H1 (cell line): Measurements from ENCODE around the gene CAMTA1. TPM values are rescaled to one million over a fixed set of nuclear protein-coding genes. Genes with fewer than 3 reads are reported as not detected.

Source experiments
- CTCF ChIA-PET: fragments of 300-600 bp; sonication (Branson Sonifier 250); formaldehyde crosslinking; loops from one replicate; lab custom pipeline; 2021; ENCODE audit not compliant: partially characterized antibody; lab: Charles Lee
- POLR2A ChIA-PET: fragments of 300-600 bp; sonication (Branson Sonifier 250); formaldehyde crosslinking; loops from one replicate; lab custom pipeline; 2021; ENCODE audit warnings: inconsistent platforms; ENCODE audit not compliant: partially characterized antibody; lab: Charles Lee
- DNase-seq, 2 experiments: peaks; one replicate each; pipeline versions ENCODE4 v3.0.0 to v3.0.0-alpha.2; 2010 to 2022; ENCODE audit warnings: low spot score in 2 of 2, low read depth in 1 of 2, mixed read lengths in 1 of 2
- FAIRE-seq: peaks from 2 replicates; lab custom pipeline; 2011; peaks lifted over from hg19 to GRCh38; lab: Jason Lieb, UNC
- H2AFZ ChIP-seq: 2 replicates; pipeline ENCODE4 v1.8.1; 2012; ENCODE audit warnings: low read length, inconsistent platforms
- H2AK5ac ChIP-seq: 2 replicates; pipeline ENCODE4 v1.6.1; 2013; ENCODE audit warnings: low read depth, low read length
- H2BK120ac ChIP-seq: replicated peaks from 2 replicates; pipeline ENCODE3; 2013; ENCODE audit warnings: low read depth, low read length, inconsistent platforms
- H2BK12ac ChIP-seq: 2 replicates; pipeline ENCODE4 v1.6.1; 2013; ENCODE audit warnings: low read depth, low read length
- H2BK15ac ChIP-seq: 2 replicates; pipeline ENCODE4 v1.6.1; 2013; ENCODE audit warnings: low read length
- H2BK20ac ChIP-seq: 2 replicates; pipeline ENCODE4 v1.6.1; 2013; ENCODE audit warnings: low read length
- H2BK5ac ChIP-seq: 2 replicates; pipeline ENCODE4 v1.6.1; 2013; ENCODE audit warnings: low read depth, low read length
- H3K14ac ChIP-seq: 2 replicates; pipeline ENCODE4 v1.6.1; 2013; ENCODE audit warnings: inconsistent platforms; ENCODE audit not compliant: insufficient read length
- H3K18ac ChIP-seq: 2 replicates; pipeline ENCODE4 v1.6.1; 2013; ENCODE audit warnings: low read length; ENCODE audit errors: extremely low read depth
- H3K23ac ChIP-seq: 2 replicates; pipeline ENCODE4 v1.6.1; 2013; ENCODE audit warnings: inconsistent platforms; ENCODE audit not compliant: insufficient read length
- H3K23me2 ChIP-seq: 2 replicates; pipeline ENCODE4 v1.6.1; 2013; ENCODE audit warnings: low read depth, low read length
- H3K27ac ChIP-seq: 2 replicates; pipeline ENCODE4 v1.6.1; 2011; ENCODE audit warnings: low read depth, low read length, inconsistent platforms
- H3K27me3 ChIP-seq, 4 experiments: replicated peaks in 1 of 4; 1 replicate in 1 of 4; 2 replicates in 3 of 4; pipeline versions ENCODE4 v1.6.1 to v1.8.1; 2011 to 2013; ENCODE audit warnings: low read length in 3 of 4, mild to moderate bottlenecking in 3 of 4, inconsistent platforms in 2 of 4, mixed read lengths in 2 of 4, moderate library complexity in 1 of 4; ENCODE audit not compliant: control insufficient read depth in 3 of 4, insufficient read depth in 3 of 4; ENCODE audit errors: extremely low read depth in 1 of 4
- H3K36me3 ChIP-seq, 4 experiments: 2 replicates each; pipeline versions ENCODE4 v1.6.1 to v1.8.1; 2011 to 2013; ENCODE audit warnings: mild to moderate bottlenecking in 4 of 4, low read length in 3 of 4, moderate library complexity in 2 of 4, control low read depth in 1 of 4, inconsistent platforms in 1 of 4; ENCODE audit not compliant: insufficient read depth in 4 of 4, control insufficient read depth in 2 of 4
- H3K4ac ChIP-seq: replicated peaks from 2 replicates; pipeline ENCODE3; 2013; ENCODE audit warnings: low read length, low read depth, mixed read lengths, inconsistent platforms; ENCODE audit not compliant: insufficient read length
- H3K4me1 ChIP-seq, 4 experiments: replicated peaks in 1 of 4; 1 replicate in 1 of 4; 2 replicates in 3 of 4; pipeline versions ENCODE4 v1.6.1 to v1.8.1; 2011 to 2013; ENCODE audit warnings: low read length in 3 of 4, inconsistent platforms in 2 of 4, mixed read lengths in 1 of 4; ENCODE audit not compliant: insufficient read depth in 4 of 4, control insufficient read depth in 3 of 4
- H3K4me2 ChIP-seq, 2 experiments: 2 replicates each; pipeline versions ENCODE4 v1.6.1 to v1.8.1; 2011 to 2013; ENCODE audit warnings: low read depth in 2 of 2, low read length in 2 of 2, control low read depth in 1 of 2, inconsistent platforms in 1 of 2, mild to moderate bottlenecking in 1 of 2; ENCODE audit not compliant: insufficient read depth in 1 of 2
- H3K4me3 ChIP-seq, 4 experiments: fragments of 200-600, 300-600 bp in 1 of 4; sonication (generic), shearing (Covaris generic), sonication (Bioruptor Twin) in 1 of 4; 2 replicates each; pipeline versions ENCODE4 v1.5.1 to v1.8.1; 2011 to 2016; ENCODE audit warnings: low read length in 4 of 4, low read depth in 3 of 4, control low read depth in 2 of 4, inconsistent platforms in 2 of 4, mild to moderate bottlenecking in 2 of 4, mixed read lengths in 1 of 4, moderate library complexity in 1 of 4; ENCODE audit not compliant: insufficient read depth in 2 of 4; ENCODE audit errors: extremely low read depth in 1 of 4
- H3K56ac ChIP-seq: replicated peaks from 2 replicates; pipeline ENCODE3; 2013; ENCODE audit warnings: low read depth, mild to moderate bottlenecking, mixed read lengths, low read length, inconsistent platforms; ENCODE audit not compliant: insufficient read length
- H3K79me1 ChIP-seq: 2 replicates; pipeline ENCODE4 v1.6.1; 2013; ENCODE audit warnings: low read depth, low read length, control low read depth
- H3K79me2 ChIP-seq, 2 experiments: 2 replicates each; pipeline versions ENCODE4 v1.6.1 to v1.8.1; 2012 to 2013; ENCODE audit warnings: low read length in 2 of 2, mild to moderate bottlenecking in 2 of 2, inconsistent platforms in 1 of 2; ENCODE audit not compliant: insufficient read depth in 2 of 2, control insufficient read depth in 1 of 2
- H3K9ac ChIP-seq, 4 experiments: replicated peaks in 1 of 4; 1 replicate in 1 of 4; 2 replicates in 3 of 4; pipeline versions ENCODE4 v1.6.1 to v1.8.1; 2011 to 2013; ENCODE audit warnings: low read depth in 3 of 4, low read length in 3 of 4, control low read depth in 2 of 4, mild to moderate bottlenecking in 2 of 4, moderate library complexity in 2 of 4, inconsistent platforms in 1 of 4; ENCODE audit errors: extremely low read depth in 1 of 4
- H3K9me3 ChIP-seq, 2 experiments: 2 replicates each; pipeline versions ENCODE4 v1.6.1 to v1.8.1; 2012 to 2013; ENCODE audit warnings: mild to moderate bottlenecking in 2 of 2, moderate library complexity in 2 of 2, control low read depth in 1 of 2, inconsistent platforms in 1 of 2, low read depth in 1 of 2, low read length in 1 of 2, mixed read lengths in 1 of 2; ENCODE audit not compliant: insufficient read depth in 2 of 2
- H4K20me1 ChIP-seq, 2 experiments: replicated peaks in 1 of 2; 2 replicates each; pipeline versions ENCODE3 to v1.8.1; 2011 to 2013; ENCODE audit warnings: inconsistent platforms in 2 of 2, low read length in 2 of 2, mild to moderate bottlenecking in 1 of 2; ENCODE audit not compliant: insufficient read depth in 2 of 2, control insufficient read depth in 1 of 2
- H4K5ac ChIP-seq: 2 replicates; pipeline ENCODE4 v1.6.1; 2013; ENCODE audit warnings: low read length, low read depth, mixed read lengths, inconsistent platforms; ENCODE audit not compliant: insufficient read length
- H4K8ac ChIP-seq: 2 replicates; pipeline ENCODE4 v1.8.0; 2013; ENCODE audit warnings: mild to moderate bottlenecking, moderate library complexity, low read length, inconsistent platforms; ENCODE audit not compliant: insufficient read depth; ENCODE audit errors: extremely low read depth
- H4K91ac ChIP-seq: replicated peaks from 2 replicates; pipeline ENCODE3; 2013; ENCODE audit warnings: low read length, mixed read lengths, inconsistent platforms; ENCODE audit not compliant: insufficient read length
- EP300 ChIP-seq, 2 experiments: IDR thresholded peaks; 1 replicate in 1 of 2; 2 replicates in 1 of 2; pipeline ENCODE4 v1.6.1; 2011 to 2012; ENCODE audit warnings: low read depth in 2 of 2, low read length in 2 of 2, mild to moderate bottlenecking in 2 of 2, borderline replicate concordance in 1 of 2, inconsistent platforms in 1 of 2, moderate library complexity in 1 of 2
- JUN ChIP-seq: IDR thresholded peaks from 2 replicates; pipeline ENCODE4 v1.6.1; 2011; ENCODE audit warnings: low read depth, mild to moderate bottlenecking, improper control_type of control experiment, low read length
- MAFK ChIP-seq: IDR thresholded peaks from 2 replicates; pipeline ENCODE4 v1.6.1; 2012; ENCODE audit warnings: low read depth, mild to moderate bottlenecking, improper control_type of control experiment, low read length
- POU5F1 ChIP-seq: IDR thresholded peaks from 2 replicates; pipeline ENCODE4 v1.6.1; 2011; ENCODE audit warnings: low read depth, mild to moderate bottlenecking, low read length, moderate library complexity
- SAP30 ChIP-seq: fragments of 300-600 bp; sonication (generic); IDR thresholded peaks from 2 replicates; pipeline ENCODE4 v1.7.1; 2012; ENCODE audit warnings: low read length, moderate library complexity, mild to moderate bottlenecking, inconsistent platforms; ENCODE audit not compliant: insufficient read depth, insufficient replicate concordance
- TAF7 ChIP-seq: optimal IDR thresholded peaks from 2 replicates; pipeline ENCODE3; 2011; ENCODE audit warnings: low read depth, mild to moderate bottlenecking, inconsistent platforms, low read length, moderate library complexity, borderline replicate concordance
- polyA plus RNA-seq, 7 experiments: library from polyadenylated mRNA; depleted of rRNA in 3 of 7; stranded (reverse) in 5 of 7; unstranded in 2 of 7; fragments of >200 nt in 5 of 7; fragments of 200-250 nt in 2 of 7; gene quantifications; 1 replicate in 5 of 7; 2 replicates in 1 of 7; 4 replicates in 1 of 7; pipeline versions ENCODE4 v1.2.1 to v1.2.3, GENCODE V29; 2011 to 2013; ENCODE audit warnings: missing spikeins in 2 of 7, mixed read lengths in 2 of 7
- total RNA-seq: library from RNA; stranded (reverse); fragmentation: NEBNext Ultra II Directional; extraction: Animal tissue kit (Norgen Biotek cat#: 25700); gene quantifications from 2 replicates; pipeline ENCODE4 v1.2.1, GENCODE V29; 2021

CAMTA1 gene
- total and polyA plus RNA-seq, 2 of the 8 experiments (the other 6 are each of a cell fraction or from before 2014, with no cell fraction given), result 65.0 to 119 TPM

DNA sequence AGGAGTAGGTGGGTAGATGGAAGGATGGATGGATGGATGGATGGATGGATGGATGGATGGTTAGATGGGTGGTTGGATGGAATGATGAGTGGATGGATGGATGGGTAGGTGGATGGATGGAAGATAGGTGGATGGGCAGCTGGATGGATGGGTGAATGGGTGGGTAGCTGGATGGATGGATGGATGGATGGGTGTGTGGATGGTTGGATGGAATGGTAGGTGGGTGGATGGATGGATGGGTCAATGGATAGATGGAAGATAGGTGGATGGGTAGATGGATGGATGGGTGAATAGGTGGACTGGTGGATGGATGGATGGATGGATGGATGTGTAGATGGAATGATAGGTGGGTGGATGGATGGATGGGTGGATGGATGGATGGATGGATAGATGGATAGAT, 821.8 kb downstream of the CAMTA1 start:
- ChIA-PET POLR2A (no interaction called here), CTCF (no interaction called here)
- H3K4me3 ChIP-seq, result no peak overlapping the region
- no peak overlapping the region for H2AK5ac ChIP-seq
- no peak overlapping the region for H4K8ac ChIP-seq
- peaks cover 8% of the 10 kb centered on the region; the same call in 1 of the 2 replicates for H3K23me2 ChIP-seq
- no peak overlapping the region for H3K4me2 ChIP-seq
- DNase-seq (no peak), FAIRE-seq (no peak)
- no peak overlapping the region for H4K5ac ChIP-seq
- H4K20me1 ChIP-seq, result peaks cover 0 to 4% of the 10 kb centered on the region in 2 experiments
- no peak overlapping the region for H2AFZ ChIP-seq
- no peak overlapping the region for H4K91ac ChIP-seq
- no peak overlapping the region for H3K9ac ChIP-seq
- H3K23ac ChIP-seq, result no peak overlapping the region
- no peak overlapping the region for H3K27ac ChIP-seq
- H3K79me1 ChIP-seq, result no peaks in the 10 kb centered on the region; the same call in 1 of the 2 replicates
- no peak overlapping the region for H2BK20ac ChIP-seq
- peaks cover 0 to 11% (median 5%) of the 10 kb centered on the region in 4 experiments; a peak in 3 of 7 replicates for H3K4me1 ChIP-seq
- H2BK120ac ChIP-seq, result no peak overlapping the region
- H3K14ac ChIP-seq, result no peak overlapping the region
- H2BK5ac ChIP-seq, result no peak overlapping the region
- H2BK15ac ChIP-seq, result no peak overlapping the region
- 0 out of 2 replicates have a peak overlapping the region, but pooled peaks have one; percentile 23 for H2BK12ac ChIP-seq
- peaks cover 8 to 13% of the 10 kb centered on the region in 2 experiments; a peak in 2 of 4 replicates for H3K9me3 ChIP-seq
- no peaks in the 10 kb centered on the region for H3K36me3 ChIP-seq
- TF ChIP-seq SAP30 (no peak), MAFK (no peak), POU5F1 (no peak), EP300 (IDR thresholded peaks at IDR 0.05; ENCODE audit: borderline replicate concordance in 1 of 2, low read depth in 2 of 2, low read length in 2 of 2) (no peak), TAF7 (no peak), JUN (no peak)
- no peak overlapping the region for H3K4ac ChIP-seq
- H3K79me2 ChIP-seq, result no peaks in the 10 kb centered on the region
- H3K18ac ChIP-seq, result no peak overlapping the region
- peak overlapping the region; percentile 98 for H3K56ac ChIP-seq
- H3K27me3 ChIP-seq, result no peaks in the 10 kb centered on the region
